ENCODE data around the gene TGFBI.

Gene TGFBI

DNA sequence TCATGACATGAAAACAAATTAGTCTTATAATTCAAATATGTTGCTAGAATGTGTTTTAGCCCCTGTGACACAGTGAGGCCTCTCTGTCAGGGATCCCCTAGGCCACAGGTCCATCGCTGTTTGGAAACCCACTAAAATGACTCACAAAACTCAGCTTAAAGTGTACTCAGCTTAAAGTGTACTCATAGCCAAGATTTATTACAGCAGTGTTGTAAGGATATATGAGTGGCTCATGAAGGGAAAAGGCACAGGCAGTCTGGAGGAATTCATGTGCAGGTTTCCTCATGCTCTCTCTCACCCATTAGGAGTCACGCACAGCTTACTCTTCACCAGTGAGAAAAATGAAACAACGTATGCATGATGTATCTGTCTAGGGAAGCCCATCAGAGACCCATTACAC, 24.4 kb upstream of the TGFBI start:
- no peak for DNase-seq

DNA sequence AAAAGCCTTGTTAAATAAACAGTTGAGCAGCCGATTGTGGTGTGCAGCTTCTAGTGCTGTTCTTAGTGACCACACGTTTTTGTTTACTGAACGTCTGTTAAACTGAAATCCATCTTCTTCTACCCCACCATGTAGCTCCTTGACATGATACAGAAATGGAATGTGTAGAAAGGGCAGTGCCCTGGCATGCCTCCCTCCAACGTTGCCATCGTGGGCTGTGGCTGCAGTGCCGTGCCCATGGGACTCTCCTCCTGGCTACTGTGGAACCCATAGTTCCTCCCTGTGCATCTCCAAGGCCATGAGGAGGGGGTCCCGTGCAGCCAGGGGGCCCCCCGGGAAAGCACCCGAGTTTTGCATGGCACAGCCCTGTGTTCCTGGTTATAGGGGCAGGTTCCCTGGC, 23.3 kb upstream of the TGFBI start:
- DNase-seq, result no peak

DNA sequence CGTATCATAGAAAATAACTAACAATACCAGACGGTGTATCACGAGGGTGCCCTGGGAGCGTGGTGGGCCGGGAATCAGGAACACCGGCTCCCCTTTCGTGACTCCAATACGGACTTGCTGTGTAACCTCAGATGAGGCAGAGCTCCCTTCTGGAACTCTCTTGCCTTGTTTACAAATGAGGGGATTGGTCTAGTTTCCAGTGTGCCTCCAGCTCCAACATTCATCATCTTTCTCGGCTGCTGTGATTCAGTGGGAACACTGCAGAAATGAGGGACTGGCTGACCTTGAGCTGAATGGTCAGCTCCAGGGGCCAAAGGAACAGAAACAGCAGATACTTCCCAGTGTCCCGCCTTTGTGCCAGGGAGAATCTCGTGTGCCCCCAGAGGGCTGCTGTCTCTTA, 22.6 kb upstream of the TGFBI start:
- no peak for DNase-seq

DNA sequence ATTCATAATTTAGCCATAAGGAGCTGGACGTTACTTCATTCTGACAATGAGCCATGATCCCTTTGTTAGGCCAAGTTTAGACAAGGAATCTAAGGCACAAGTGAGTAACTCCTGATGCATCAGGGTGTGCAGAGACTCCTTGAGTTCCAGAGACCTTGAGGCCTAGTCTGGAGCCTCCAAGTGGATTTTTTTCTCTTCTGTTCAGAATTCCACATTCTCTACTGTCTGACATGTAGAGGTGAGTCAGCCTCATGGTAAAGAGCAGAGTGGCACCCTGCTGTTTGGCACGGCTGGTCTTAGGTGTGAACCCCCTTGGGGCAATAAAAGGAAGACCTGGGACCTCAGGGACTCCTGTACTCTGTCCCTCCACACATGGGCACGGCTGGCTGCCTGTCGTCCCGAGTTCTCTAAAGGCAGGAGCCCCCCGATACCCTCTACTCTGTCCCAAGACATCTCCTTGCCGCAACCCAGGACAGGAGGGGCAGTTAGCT, 22.0 kb upstream of the TGFBI start:
- no peak for DNase-seq

DNA sequence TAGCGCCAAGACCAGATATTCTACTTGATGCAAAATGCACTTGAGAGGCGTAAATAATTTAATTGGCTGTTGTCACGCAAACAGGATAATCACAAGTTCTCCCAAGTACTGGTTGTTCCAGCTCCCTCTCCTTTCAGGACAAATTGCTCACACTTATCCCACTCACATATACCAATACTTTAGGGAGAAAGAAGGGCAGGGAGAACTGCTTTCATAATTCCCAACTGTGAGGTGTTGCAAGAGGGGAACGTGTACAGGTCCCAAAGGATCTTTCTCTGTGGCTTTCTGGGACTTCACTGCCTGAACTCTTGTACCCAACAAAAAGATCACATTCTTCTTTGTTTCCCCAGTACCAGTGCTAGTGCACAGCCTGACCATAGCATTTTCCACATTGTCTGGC, 21.5 kb upstream of the TGFBI start:
- DNase-seq, result no peak

DNA sequence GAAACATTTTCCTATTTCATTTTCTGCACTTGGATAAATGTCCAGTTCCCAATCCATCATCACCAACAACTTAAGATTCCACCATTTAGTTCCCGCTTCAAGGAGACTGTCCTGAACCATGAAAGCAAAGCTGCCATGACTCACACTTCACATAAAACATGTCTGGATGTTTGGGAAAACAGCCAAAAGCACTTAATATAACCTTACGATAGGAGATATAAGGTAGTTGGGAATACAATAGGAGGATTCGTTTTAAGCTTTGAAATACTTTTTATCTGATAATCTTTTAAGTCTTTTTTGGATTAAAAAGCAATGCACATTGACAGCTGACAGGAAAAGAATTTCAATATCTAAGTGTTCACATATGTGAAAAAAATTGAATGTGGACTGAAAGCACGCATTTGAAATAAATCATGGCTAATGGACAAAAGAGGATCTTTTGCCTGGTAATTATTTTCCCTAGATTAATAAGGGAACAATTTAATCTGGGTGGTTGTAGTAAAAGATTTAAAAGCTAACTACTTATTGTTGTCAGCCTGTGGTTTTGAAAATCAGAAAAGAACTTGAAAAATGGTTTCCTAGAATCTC, 17.3 kb upstream of the TGFBI start:
- DNase-seq, result no peak

DNA sequence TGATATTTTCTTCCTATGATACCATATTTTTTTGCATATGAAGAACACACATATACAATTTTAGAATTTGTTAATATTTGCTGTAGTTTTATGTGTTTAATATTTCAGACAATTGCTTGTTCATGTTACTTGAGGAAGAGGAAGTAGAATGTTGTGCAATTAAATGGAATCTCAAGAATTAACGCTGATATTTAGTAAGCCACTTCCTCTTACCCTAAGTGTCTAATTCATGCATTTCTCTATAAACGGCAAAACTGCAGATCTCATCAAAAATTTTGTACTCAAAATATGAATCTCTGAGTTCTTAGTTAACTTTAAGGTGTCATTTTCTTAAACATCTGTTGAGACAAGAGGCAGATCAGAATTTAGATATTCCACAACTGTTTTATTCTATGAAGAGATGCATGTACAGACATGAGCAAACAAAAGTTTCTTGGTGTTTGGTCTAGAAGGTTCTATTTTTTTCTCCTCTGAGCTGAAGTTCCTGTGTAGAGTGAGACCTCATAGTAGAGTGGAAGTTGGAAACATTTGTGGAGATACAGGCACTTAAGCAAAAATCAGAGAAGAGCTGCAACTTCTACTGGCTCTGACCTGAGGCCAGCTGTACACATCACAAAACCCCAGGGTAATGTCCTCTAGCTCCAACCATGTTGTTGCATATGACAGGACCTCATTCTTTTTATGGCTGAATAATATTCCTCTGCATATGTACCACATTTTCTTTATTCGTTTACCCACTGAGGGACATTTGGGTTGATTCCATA, 16.6 kb upstream of the TGFBI start:
- DNase-seq, result no peak

DNA sequence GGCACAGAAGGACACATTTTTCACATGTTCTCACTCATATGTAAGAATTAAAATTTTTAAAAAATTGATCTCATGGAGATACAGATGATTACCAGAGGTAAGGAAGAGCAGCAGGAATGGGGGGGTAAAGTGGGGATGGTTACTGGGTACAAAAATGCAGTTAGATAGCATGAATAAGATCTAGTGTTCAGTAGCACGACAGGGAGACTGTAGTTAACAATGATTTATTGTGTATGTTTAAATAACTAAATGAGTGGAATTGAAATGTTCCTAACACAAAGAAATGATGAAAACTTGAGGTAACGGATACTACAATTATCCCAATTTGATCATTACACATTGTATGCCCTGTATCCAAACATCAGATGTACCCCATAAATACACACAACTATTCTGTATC, 15.2 kb upstream of the TGFBI start:
- DNase-seq, result no peak

DNA sequence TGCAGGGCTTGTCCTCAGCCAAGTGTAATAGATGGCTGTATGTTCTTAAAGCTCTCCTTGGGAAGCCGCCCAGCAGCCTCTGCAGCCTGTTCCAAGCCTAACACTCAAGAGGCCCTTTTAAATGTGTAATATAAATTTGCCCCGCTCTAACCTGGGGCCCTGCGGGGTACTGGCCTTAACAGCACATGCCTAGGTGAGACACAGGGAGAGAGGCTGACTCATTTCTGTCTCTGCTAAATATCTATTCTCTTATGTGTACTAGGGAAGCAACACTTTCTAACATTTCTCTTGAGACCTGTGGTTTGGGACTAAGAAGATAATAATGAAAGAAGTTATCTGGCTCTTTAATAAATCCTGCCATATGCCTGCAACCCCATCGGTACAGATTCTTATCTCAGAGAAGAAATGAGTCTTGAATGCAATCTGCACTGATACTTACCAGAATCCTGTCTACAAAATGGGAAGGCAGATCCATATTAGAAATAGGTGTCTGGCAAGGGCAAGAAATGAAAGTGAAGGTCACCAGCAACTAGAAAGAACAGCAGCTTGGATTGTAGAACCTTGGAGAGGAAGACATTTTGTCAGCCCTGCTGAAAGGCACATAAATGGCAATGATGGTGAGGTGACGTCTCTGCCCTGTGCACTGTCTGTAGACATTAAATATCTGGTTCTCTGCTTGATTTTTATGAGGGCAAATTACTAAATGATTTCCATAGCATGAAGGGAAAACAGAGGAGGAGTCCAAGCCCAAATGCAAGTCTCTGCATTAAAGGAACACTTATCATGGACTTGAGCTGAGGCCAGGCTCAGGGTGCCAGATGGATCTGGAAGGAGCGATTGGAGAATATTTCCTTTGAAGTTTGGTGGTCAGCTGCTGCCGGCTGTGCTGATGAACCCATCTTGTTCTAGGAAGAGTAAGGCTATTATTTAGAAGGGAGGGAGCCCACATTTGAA, 14.5 kb upstream of the TGFBI start:
- DNase-seq, result no peak

DNA sequence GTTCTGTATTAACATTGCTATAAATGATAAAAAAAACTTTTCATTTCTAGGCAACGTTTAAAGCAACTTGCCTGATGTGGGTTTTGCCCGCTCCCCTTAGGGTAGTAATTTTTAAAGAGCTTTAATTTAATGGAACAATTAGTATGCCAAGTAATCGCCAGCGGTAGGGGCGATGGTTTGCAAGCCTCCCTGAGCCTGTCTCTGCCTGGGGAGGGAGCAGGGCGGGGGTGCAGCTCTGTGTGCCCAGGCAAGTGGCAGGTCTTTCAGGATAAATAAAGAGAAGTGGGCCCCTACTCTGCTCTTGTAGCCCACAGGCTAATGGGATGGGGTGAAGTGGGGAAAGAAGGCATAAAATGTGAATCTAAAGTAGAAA, 13.8 kb upstream of the TGFBI start:
- no peak for DNase-seq

DNA sequence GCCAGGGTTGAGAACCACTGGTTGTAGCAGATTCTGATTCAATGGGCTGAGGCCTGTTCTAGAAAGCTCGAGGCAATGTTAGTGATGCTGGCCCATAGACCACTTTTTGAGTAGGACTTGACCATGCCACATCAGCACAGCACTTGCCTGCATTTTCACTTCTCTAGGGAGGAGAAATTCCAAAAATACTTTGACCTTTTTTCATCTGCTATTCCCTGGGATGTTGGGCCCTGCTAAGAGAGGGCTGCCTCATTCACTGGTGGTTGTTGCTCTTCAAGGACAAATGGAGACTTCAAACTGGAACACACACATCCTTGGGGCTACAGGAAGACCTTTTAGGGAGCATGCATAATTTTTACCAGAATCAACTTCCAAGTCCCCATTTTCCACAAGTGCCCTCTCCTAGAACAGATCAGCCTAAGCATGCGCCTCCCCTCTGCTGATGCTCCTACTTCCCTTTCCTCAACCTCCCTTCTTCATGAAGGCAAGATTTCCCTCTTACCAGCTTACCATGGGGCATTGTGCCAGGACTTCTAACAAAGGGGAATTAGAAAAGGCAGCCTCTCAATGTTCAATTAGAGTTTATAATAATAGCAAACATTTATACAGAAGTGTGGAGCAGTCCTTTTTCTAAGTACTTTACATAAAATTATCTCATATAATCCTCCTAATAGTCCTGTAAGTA, 12.7 kb upstream of the TGFBI start:
- no peak for DNase-seq

DNA sequence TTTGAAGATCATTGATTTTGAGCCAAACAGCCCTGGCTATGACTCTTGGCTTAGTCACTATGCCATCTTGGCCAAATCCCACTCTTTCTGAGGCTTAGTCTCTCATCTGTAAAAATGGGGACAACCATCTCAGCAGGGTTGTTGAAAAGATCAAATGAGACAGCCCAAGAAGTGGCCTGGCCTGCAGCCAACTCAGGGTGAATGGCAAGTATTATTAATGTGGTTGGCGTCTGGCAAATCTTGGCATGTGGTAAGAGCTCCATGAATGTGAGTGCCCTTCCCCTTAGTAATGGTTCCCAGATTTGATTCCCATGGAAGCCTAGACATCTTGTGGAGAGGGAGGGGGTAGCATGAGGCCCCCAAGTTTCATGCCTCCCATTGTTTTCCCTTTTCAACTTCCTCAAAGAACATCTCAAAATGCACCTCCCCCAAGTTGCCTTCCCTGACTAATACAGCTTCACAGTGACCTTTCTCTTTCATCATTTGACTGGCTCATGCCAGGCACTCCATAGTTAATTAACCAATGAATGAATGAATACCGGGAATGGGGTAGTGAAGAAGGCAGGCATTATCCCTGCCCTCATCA, 11.8 kb upstream of the TGFBI start:
- DNase-seq, result no peak

DNA sequence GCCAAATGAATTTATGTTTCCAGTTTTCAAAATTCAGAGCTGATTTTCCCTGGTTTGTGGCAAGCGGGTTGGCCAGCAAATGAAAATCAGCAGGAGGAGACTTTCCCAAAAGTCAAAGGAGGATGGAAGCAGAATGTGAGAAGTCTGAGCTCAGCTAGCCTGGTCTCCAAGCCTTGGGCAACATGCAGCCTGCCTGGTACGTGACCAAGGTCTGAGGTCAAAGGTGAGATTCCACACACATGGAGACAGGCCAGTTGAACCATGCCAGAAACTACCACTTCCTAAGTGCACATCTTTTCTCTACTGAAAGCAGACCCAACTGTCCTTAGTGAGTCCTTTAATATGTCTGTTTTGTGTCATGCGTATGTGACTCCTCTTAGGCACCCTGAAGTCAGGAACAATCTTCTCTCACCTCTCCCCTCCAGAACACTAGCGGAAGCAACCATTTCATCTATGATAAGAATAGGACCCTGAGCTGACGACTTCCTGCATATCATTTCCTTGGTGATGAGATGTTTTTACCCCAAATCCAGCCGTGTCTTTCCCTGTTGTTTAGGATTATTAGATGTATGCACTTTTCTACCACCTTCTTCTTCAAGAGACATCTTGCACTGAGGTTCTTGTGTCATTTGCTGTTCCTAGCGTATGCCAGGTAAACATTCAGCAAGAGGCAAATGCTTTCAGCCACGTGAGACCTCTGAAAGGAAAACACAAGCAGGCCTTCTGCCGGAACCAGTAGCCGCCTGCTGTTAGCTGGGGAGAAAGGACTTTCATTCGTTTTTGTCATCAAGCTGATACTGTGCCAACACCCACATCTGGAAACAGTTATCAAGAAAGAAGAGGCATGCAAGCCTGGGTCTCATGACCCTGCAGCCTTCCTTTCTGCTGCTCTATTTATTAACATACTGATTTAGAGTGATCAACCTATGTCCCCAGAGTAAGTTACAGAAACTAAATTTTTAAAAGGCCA, 9.7 kb upstream of the TGFBI start:
- DNase-seq, result no peak

DNA sequence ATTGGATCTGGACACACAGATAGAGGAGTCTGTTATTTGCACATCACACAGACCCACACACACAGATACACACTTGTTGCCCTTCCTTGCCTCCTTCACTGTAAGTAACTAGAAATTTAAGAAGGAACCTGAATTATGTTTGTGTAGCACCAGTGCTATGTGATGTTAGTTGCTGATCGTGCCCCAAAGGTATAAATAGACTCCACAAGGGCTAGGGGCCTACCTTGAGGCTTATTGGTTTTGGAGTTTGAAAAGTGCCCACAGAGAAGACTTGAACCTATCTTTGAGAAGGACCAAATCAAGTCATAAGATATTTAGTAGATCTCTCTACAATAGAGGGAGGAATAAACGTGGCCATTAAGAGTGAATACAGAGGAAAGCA, 8.8 kb upstream of the TGFBI start:
- no peak for DNase-seq

DNA sequence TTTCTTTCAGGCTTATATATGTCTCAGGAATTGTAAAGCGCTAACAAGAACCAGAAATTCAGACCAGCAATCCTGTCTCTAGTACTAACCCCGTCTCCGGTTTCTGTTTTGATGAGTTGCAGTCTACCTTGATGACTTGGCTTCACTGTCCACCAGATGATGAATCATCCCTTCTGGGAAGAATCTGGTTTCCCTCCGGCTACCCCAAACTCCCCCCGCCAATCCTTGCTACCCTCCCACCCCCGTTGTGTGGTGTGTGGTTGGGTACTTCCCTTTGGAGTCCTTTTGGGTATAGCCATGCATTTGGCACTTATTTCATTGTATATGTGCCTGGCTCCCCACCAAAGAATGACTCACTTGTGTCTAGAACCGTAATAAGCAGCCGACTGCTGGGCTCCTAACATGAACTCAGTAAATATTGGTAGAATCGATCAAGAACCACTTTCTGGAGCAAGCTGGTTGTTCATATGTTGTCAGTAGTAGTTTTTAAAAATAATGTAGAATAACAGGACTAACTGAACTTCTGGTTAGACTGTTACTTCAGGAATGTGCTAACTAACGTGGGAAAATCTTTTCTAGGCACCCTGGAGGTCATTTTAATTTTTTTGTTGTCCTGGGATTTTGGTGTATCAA, 8.3 kb upstream of the TGFBI start:
- no peak for DNase-seq

DNA sequence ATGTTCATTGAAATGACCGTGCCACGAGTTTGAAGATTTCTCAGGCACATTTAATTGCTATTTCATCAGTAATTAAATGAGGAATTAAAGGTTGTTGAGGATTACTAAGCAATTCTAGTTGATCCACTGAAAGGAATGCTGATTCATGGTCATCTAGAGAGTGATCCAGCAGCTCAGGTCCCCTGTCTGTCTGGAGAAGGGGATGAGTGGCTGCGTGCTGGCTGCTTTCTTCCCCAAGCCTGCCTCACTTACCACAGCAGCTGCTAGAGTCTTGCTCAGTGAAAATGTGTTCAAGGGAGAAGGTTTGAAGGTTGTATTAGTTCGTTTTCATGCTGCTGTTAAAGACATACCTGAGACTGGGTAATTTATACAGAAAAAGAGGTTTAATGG, 7.8 kb upstream of the TGFBI start:
- DNase-seq, result no peak

DNA sequence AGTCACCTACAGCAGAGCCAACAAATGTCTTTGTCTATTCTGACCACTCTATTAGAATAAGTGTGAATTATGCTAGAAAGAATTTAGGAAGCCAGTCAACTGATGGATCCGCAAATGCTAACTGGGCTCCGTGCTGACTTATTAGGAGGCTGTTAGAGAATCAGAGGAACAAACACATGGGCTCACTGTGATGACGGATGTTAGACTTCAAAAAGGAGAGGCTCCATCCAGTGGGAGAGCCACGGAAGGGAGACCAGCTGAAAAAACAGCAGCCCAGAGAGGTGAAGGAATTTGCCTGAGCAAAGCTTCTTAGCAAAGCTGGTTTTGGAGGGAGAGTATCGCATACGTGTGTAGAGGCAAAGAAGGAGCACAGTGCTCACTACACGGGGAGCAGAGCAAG, 5.8 kb upstream of the TGFBI start:
- DNase-seq, result no peak

DNA sequence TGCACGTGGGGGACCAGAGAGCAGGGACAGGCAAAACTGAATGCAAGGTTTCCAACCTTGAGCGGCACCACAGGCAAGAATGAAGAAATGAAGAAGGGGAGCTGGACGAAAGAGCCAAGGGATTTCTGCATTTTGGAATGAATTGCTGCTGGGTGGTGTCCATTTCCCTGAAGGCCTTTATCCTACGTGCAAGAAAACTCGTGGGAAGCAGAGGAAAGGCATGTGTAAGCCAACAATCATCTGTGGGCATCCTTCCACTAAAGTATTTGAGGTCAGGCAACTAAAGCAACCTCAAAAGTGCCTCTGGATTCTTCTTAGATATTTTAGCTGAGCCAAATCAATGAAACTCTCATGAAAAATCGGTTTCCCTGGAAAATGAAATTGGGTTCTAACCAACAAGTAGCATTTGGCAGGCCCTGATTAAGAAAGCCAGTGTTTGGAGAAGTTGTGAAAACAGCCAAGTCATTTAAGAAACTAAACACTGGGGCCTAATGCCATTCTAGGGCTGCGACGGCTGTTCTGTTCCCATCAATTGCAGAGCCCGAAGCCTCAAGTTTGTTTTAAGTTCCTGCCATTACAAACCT, 4.7 kb upstream of the TGFBI start:
- DNase-seq, result no peak

DNA sequence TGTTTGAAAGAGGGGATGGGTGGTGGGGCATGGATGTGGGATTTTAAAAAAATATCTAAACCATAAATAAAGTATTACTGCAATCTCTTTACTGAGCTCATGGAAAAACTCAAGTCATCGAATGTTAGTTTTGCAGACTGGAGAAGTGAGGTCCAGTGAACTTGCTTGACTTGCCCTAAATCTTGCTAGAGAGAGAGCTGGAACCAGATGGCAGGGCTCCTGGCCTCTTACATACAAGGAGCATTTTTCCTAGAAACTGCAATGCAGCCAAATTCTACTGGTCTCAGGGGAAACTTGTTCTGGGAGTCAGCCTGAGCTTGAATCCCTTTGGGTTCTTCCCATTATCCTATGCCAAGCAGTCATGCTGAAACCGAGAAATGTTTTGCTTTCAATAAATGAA, 2.9 kb upstream of the TGFBI start:
- no peak for DNase-seq

DNA sequence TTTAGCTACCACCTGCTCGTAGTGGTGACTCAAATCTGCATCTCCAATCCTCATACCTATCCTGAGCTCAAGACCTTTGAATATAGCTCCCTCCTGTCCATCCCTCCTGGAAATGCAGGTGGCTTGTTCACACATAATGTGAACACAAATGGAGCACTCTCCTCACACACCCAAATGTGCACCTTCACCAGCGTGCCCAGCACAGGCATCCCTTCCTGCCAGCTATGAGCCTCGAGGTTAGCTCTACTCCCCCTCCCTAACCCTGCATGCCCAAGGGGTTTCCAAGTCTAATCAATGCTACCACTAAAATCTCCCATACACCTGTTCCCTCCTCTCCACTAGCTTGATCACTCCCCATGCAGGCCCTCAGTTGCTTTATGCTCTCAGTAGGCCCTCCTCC, 2.2 kb upstream of the TGFBI start:
- no peak for DNase-seq

DNA sequence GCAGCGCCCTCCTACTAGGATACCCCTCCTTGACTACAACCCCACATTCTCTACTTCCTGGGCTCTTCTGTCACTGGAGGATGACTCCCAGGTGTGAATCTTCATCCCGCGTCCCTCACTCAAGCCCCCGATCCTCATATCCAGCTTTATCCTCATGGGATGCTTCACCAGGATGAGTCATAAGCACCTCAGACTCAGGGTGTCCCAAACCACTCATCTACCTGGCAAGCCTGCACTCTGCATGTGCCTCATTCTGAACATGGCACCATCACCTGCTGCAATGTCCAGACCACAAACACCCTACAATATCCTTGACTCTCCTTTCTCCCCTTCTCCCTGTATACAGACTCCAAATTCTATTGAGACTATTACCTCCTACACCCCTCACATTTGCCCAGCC, 1.5 kb upstream of the TGFBI start:
- DNase-seq, result no peak
